Cardiac septum (tissue), 1 donor: ENCODE results near the gene TCHH. TPM values are rescaled to one million over a fixed set of nuclear protein-coding genes. Genes with fewer than 3 reads are reported as not detected.
"Not testable (repeated sequence)": the region's sequence is repeated elsewhere in the genome, so short reads cannot be mapped to it uniquely, and the experiment has no call there.

Experiments used
- DNase-seq: peaks from one replicate; pipeline ENCODE4 v3.0.0-alpha.2; 2020; ENCODE audit warnings: low spot score
- intact Hi-C: fragments of 100-400 bp; cut with DNase I; formaldehyde crosslinking; loops from one replicate; pipeline ENCODE4 v1.14.0; 2022
- long read RNA-seq: library from polyadenylated mRNA; unstranded; transcript quantifications from one replicate; pipeline ENCODE4 v2.0.0, GENCODE V29; 2021
- total RNA-seq: library from RNA; stranded (reverse); fragmentation: NEBNext Ultra II Directional; extraction: Animal tissue kit (Norgen Biotek cat#: 25700); gene quantifications from one replicate; pipeline ENCODE4 v1.2.1, GENCODE V29; 2021
- donor health status: DM: no; HTN: no; CAD: no.

The TCHH gene, protein sequence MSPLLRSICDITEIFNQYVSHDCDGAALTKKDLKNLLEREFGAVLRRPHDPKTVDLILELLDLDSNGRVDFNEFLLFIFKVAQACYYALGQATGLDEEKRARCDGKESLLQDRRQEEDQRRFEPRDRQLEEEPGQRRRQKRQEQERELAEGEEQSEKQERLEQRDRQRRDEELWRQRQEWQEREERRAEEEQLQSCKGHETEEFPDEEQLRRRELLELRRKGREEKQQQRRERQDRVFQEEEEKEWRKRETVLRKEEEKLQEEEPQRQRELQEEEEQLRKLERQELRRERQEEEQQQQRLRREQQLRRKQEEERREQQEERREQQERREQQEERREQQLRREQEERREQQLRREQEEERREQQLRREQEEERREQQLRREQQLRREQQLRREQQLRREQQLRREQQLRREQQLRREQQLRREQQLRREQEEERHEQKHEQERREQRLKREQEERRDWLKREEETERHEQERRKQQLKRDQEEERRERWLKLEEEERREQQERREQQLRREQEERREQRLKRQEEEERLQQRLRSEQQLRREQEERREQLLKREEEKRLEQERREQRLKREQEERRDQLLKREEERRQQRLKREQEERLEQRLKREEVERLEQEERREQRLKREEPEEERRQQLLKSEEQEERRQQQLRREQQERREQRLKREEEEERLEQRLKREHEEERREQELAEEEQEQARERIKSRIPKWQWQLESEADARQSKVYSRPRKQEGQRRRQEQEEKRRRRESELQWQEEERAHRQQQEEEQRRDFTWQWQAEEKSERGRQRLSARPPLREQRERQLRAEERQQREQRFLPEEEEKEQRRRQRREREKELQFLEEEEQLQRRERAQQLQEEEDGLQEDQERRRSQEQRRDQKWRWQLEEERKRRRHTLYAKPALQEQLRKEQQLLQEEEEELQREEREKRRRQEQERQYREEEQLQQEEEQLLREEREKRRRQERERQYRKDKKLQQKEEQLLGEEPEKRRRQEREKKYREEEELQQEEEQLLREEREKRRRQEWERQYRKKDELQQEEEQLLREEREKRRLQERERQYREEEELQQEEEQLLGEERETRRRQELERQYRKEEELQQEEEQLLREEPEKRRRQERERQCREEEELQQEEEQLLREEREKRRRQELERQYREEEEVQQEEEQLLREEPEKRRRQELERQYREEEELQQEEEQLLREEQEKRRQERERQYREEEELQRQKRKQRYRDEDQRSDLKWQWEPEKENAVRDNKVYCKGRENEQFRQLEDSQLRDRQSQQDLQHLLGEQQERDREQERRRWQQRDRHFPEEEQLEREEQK (N-terminal part only)
- 0.05 TPM for total RNA-seq
- long read RNA-seq, result 0 reads

- intact Hi-C loops, result no loop called here
- no peak for DNase-seq
These were observed at the start of gene TCHH for GRCh38 chr1:152115344-152115743. Gene TCHH, minus strand, starts transcription at chr1:152115444. Its CDS starts 1,364 bp downstream, at chr1:152114080.

DNA sequence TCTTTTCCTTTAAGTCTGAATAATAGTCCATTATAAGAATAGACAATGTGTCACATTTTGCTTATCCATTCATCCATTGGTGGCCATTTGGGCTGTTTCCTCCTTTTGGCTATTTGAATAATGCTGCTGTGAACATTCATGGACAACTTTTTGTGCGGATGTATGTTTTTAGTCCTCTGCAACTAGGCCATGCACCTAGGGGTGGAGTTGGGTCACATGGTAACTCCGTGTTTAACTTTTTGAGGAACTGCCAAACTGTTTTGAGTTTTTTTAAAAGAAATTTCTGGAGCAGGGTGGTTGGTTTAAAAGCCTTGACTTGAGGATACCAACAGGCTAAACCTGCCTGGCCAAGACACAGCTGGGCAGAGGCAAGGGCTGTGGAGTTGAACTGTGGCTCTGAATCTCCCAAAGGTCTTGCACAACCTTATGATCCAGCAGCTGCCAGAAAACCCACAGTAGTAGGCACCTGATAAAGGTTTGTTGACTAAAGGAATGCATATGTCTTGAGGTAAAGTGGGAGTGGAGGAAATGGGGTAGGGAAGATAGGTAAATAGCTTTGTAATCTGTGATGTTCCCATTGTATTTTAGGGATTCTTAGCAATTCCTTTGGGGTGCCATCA lies 49.4 kb upstream of the TCHH start:
- intact Hi-C loops, result no loop called here
- DNase-seq, result no peak

- intact Hi-C loops, result no loop called here
- no peak for DNase-seq
These were observed 47.7 kb upstream of the TCHH start for GRCh38 chr1:152162792-152163463.

DNA sequence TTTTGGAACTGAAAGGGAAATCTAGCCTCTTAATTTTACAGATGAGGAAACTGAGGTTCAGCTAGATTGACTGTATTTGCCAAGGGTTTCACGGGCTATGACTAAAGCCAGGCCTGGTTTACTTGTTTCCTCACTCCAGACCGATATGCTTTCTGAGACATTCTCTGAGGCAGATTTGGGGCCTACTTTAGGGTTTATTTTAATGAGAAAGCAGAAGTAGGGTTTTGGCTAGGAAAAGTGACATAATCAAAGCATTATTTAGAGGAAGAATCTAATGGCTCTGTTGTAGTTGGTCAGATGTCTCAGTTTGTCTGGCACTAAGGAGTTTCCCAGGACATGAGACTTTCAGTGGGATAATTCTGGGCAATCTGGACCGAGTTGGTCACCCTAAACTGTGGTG lies 45.3 kb upstream of the TCHH start:
- intact Hi-C loops, result no loop called here
- no peak for DNase-seq

GRCh38 chr1:152159144-152159543 lies 43.9 kb upstream of the TCHH start, which contains the start of gene RPTN:
Gene RPTN, minus strand, starts transcription at chr1:152159228. Its CDS starts 1,339 bp downstream, at chr1:152157889.
- intact Hi-C loops, result no loop called here

GRCh38 chr1:152153996-152154395 lies 38.8 kb upstream of the TCHH start:
- DNase-seq, result no peak
- intact Hi-C loops, result no loop called here

More at GRCh38 chr1:152159144-152159543, 43.9 kb upstream of the TCHH start, which contains the start of gene RPTN:
- DNase-seq, result no peak

- intact Hi-C loops, result no loop called here
These were observed 36.4 kb upstream of the TCHH start for GRCh38 chr1:152151646-152152045.

DNA sequence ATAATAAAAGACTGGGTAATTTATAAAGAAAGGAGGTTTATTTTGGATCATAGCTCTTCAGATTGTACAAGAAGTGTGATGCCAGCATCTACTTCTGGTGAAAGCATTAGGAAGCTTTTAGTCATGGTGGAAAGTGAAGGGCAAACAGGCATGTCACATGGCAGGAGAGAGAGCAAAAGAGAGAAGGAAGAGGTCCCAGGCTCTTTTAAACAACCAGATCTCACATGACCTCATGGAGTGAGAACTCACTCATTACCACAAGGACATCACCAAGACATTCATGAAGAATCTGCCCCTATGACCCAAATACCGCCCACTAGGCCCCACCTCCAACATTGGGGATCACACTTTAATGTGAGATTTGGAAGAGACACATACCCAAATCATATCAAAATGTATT lies 33.7 kb upstream of the TCHH start:
- no peak for DNase-seq
- intact Hi-C loops, result no loop called here

More at GRCh38 chr1:152151646-152152045, 36.4 kb upstream of the TCHH start:
- no peak for DNase-seq

DNA sequence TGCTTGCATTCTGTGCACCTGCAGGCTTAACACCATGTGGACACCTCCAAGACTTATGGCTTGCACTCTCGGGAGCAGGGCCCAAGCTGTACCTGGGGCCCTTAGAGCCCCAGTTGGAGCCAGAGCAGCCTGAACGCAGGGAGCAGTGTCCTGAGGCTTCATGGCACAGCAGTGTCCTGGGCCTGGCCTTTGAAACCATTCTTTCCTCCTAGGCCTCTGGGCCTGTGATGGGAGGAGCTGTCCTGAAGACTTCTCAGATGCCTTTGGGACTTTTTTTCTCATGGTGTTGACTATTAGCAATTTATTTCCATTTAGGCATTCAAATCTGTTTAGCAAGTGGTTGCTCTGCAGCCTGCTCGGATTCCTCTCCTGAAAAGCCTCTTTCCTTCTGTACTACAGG lies 32.8 kb upstream of the TCHH start:
- no peak for DNase-seq
- intact Hi-C loops, result no loop called here

DNA sequence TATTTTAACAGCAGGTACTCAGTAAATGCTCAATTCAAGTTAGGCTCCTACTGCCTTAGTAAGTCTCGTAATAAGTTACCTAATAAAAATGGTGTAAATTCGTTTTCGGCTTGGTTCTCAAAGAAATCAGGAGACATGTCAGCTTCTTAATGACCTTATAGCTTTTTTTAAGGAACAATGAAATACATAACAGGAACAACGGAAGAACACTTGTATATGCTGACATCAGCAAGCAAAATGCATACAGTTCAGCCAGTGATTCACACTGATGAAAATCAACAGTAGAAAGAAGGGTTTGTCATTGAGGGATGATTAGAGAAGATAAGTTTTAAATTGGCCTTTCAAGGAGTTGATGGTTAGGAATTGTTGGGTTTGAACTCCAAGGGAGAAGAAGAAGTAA lies 30.5 kb upstream of the TCHH start:
- no peak for DNase-seq
- intact Hi-C loops, result no loop called here

DNA sequence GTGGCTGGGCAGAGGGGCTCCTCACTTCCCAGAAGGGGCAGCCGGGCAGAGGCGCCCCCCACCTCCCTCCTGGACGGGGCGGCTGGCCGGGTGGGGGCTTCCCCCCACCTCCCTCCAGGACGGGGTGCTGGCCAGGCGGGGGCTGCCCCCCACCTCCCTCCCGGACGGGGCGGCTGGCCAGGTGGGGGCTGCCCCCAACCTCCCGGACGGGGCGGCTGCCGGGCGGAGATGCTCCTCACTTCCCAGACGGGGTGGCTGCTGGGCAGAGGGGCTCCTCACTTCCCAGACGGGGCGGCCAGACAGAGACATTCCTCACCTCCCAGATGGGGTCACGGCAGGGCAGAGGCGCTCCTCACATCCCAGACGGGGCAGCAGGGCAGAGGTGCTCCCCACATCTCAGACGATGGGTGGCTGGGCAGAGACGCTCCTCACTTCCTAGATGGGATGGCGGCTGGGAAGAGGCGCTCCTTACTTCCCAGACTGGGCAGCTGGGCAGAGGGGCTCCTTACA lies 29.5 kb upstream of the TCHH start:
- DNase-seq, result not testable (repeated sequence)

GRCh38 chr1:152143150-152143887 lies 28.1 kb upstream of the TCHH start:
- DNase-seq, result no peak
- intact Hi-C loops, result loop anchor here (5.0 kb wide), 1 partner anchor 299 kb away; no protein-coding TSS in a partner anchor

More for the DNA sequence above, 29.5 kb upstream of the TCHH start:
- intact Hi-C loops, result loop anchor here (5.0 kb wide), 1 partner anchor 298 kb away; no protein-coding TSS in a partner anchor

- intact Hi-C loops, result loop anchor here (2.0 to 5.0 kb wide), 2 partner anchors 43 to 300 kb away; no protein-coding TSS in a partner anchor
- DNase-seq, result no peak
These were observed 26.8 kb upstream of the TCHH start for GRCh38 chr1:152141971-152142584.

DNA sequence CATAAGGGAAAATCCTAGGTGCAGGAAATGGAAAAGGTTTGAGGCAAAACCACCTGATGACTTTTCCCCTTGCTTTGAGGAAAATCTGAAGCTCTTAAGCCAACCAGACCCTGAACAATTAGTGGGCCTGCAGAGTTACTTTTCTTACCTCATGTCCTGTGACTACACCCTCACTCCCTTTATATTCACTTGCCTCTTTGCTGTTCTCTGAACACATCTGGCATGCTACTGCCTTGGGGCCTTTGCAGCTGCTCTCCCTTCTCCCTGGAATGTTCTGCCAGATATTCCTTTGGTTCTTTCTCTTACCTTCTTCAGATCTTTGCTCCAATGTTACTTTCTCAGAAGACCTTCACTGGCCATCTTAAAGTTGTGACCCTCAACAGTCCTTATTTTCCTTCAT lies 22.0 kb upstream of the TCHH start:
- intact Hi-C loops, result no loop called here

DNA sequence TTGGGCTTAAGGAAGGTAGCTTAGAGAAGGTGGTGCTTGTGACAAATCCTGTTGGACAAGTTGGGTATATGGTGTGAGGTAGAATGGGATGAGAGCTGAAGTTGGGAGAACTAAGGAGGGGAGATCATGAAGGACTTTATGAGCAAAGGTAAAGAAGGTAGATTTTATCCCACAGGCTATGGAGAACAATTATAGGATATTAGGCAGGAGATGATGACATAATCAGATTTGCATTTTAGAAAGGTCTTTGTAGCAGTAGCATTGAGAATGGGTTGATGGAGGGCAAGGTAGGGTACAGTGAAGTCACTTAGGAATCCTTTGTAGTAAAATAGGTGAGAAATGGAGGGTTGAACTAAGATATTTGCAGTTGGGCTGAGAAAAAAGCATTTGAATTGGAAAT lies 14.9 kb upstream of the TCHH start:
- intact Hi-C loops, result no loop called here
- DNase-seq, result no peak

More for the DNA sequence above, 22.0 kb upstream of the TCHH start:
- DNase-seq, result no peak

DNA sequence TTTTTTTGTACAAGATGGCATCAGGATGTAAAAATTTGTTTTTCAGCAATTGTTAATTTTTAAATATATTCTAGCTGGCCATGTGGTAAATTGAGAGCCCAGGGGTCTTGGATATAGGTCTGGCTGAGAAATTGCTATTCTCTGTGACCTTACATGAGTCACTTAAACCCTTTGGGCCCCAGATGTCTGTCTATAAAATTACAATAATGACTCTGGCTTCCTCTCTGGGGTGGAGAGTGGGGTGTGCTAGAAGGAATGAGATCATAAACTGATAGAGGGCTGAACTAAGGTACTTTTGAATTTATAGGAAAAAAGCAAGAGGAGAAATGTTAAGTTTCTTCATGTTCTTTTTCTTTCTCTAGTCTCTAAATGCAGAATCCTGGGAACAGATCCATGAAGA lies 12.4 kb upstream of the TCHH start:
- DNase-seq, result no peak
- intact Hi-C loops, result no loop called here

DNA sequence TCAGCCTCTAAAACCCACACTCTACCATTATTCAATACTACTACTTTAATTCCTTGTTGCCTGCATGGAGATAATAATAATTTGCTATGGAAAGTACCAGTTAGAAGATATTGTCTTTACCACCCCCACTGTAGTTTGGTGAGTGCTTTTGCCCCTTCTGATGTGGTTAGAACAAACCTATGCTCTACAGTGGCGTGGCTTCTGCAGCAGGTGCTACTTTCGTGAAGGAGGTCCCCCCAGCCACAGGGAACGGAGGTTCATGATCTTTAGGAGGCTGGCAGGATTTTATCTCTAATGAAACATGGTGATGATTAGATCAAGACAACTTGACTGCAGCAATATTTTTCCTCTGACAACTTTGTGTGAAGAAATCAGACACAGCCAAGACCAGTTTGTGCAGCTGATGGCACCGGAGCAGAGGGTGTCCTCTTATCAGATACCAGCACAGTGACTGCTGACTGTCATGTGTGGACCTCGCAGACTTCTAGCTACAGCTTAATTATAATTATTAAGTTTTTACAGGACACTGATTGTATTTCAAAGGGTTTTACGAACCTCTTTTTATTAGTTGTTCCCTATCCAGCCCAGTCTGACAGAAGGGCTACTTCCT lies 10.7 kb upstream of the TCHH start:
- DNase-seq, result no peak
- intact Hi-C loops, result no loop called here
